Stimulated activated naive CD8-positive, alpha-beta T cell treated with anti-CD3 and anti-CD28 coated beads, Interleukin-15, amount 100 ng/mL, for 72 hours (primary cell): ENCODE data around the gene HERC6.
"Not testable (repeated sequence)": the region's sequence is repeated elsewhere in the genome, so short reads cannot be mapped to it uniquely, and the experiment has no call there.

Experiments
- ATAC-seq: fragments of 150-1000 bp; cut with Tn5 transposase; 2 replicates; pipeline ENCODE4 v1.10.0; 2021; ENCODE audit warnings: mild to moderate bottlenecking, moderate library complexity
- DNase-seq, 2 donors: peaks; one replicate each; pipeline ENCODE4 v3.0.0; 2021 to 2022
- H3K27ac Mint-ChIP-seq, 2 donors: one replicate each; pipeline ENCODE4 v1.8.0; 2022; ENCODE audit warnings: mild to moderate bottlenecking in 2 of 2, mixed read lengths in 2 of 2, moderate library complexity in 2 of 2
- H3K27me3 Mint-ChIP-seq: one replicate; pipeline ENCODE4 v1.8.0; 2022; ENCODE audit warnings: mixed read lengths
- H3K4me1 Mint-ChIP-seq: one replicate; pipeline ENCODE4 v1.8.0; 2022; ENCODE audit warnings: mild to moderate bottlenecking, mixed read lengths
- H3K4me3 Mint-ChIP-seq, 2 donors: one replicate each; pipeline ENCODE4 v1.8.0; 2022; ENCODE audit warnings: mild to moderate bottlenecking in 2 of 2, mixed read lengths in 2 of 2, moderate library complexity in 1 of 2
- H3K9me3 Mint-ChIP-seq, 2 donors: one replicate each; pipeline ENCODE4 v1.8.0; 2022; ENCODE audit warnings: mixed read lengths in 2 of 2

The HERC6 gene

GRCh38 chr4:88361217-88361773, 17.4 kb upstream of the HERC6 start:
- ATAC-seq, H3K27ac Mint-ChIP-seq, H3K27me3 Mint-ChIP-seq, DNase-seq, H3K4me1 Mint-ChIP-seq, H3K4me3 Mint-ChIP-seq: not testable (repeated sequence)
- peaks cover 6 to 27% of the 10 kb centered on the region in 2 donors for H3K9me3 Mint-ChIP-seq

GRCh38 chr4:88366460-88366859, 12.2 kb upstream of the HERC6 start:
- H3K4me1 Mint-ChIP-seq: no peaks in the 10 kb centered on the region
- no peak for DNase-seq
- no peak overlapping the region for H3K27ac Mint-ChIP-seq
- no peak overlapping the region for H3K4me3 Mint-ChIP-seq
- no peaks in the 10 kb centered on the region for H3K27me3 Mint-ChIP-seq
- H3K9me3 Mint-ChIP-seq: peaks cover 6 to 12% of the 10 kb centered on the region in 2 donors
- ATAC-seq: peak; percentile 59

GRCh38 chr4:88367826-88368225, 10.8 kb upstream of the HERC6 start:
- H3K9me3 Mint-ChIP-seq: peaks cover 6 to 12% of the 10 kb centered on the region in 2 donors
- no peak overlapping the region for H3K27ac Mint-ChIP-seq
- H3K4me3 Mint-ChIP-seq: no peak overlapping the region
- no peak for ATAC-seq
- H3K27me3 Mint-ChIP-seq: no peaks in the 10 kb centered on the region
- H3K4me1 Mint-ChIP-seq: no peaks in the 10 kb centered on the region
- no peak for DNase-seq

- not testable (repeated sequence) for DNase-seq, H3K27me3 Mint-ChIP-seq, H3K4me1 Mint-ChIP-seq, H3K27ac Mint-ChIP-seq, H3K9me3 Mint-ChIP-seq, ATAC-seq, H3K4me3 Mint-ChIP-seq
These were observed 9.4 kb upstream of the HERC6 start for GRCh38 chr4:88369180-88369812.

GRCh38 chr4:88381123-88381522, 2.5 kb downstream of the HERC6 start:
- Mint-ChIP-seq H3K27me3 (no peaks in the 10 kb centered on the region), H3K27ac (no peak overlapping the region), H3K4me1 (peaks cover 26% of the 10 kb centered on the region), H3K4me3 (no peak overlapping the region), H3K9me3 (no peaks in the 10 kb centered on the region)
- ATAC-seq (no peak), DNase-seq (no peak)

- H3K27me3 Mint-ChIP-seq: no peaks in the 10 kb centered on the region
- no peaks in the 10 kb centered on the region for H3K9me3 Mint-ChIP-seq
- peak overlapping the region; percentile 49 to 70 for H3K4me3 Mint-ChIP-seq
- H3K27ac Mint-ChIP-seq: peak overlapping the region; percentile 80 to 94
- peaks cover 26% of the 10 kb centered on the region for H3K4me1 Mint-ChIP-seq
- DNase-seq: peak; percentile 23 to 65
- peak; percentile 89 for ATAC-seq
These were observed 4.0 kb downstream of the HERC6 start for GRCh38 chr4:88382621-88383020.

GRCh38 chr4:88390128-88390527, 11.5 kb downstream of the HERC6 start:
- no peaks in the 10 kb centered on the region for H3K4me1 Mint-ChIP-seq
- H3K27me3 Mint-ChIP-seq: no peaks in the 10 kb centered on the region
- DNase-seq: no peak
- no peak overlapping the region for H3K4me3 Mint-ChIP-seq
- no peaks in the 10 kb centered on the region for H3K9me3 Mint-ChIP-seq
- no peak overlapping the region for H3K27ac Mint-ChIP-seq
- ATAC-seq: no peak

- Mint-ChIP-seq H3K27me3 (no peaks in the 10 kb centered on the region), H3K4me1 (no peaks in the 10 kb centered on the region), H3K9me3 (no peaks in the 10 kb centered on the region), H3K27ac (no peak overlapping the region), H3K4me3 (no peak overlapping the region)
- DNase-seq: no peak
- no peak for ATAC-seq
These were observed 13.1 kb downstream of the HERC6 start for GRCh38 chr4:88391703-88392102.

- H3K27me3 Mint-ChIP-seq: no peaks in the 10 kb centered on the region
- no peak overlapping the region for H3K4me3 Mint-ChIP-seq
- H3K27ac Mint-ChIP-seq: no peak overlapping the region
- no peaks in the 10 kb centered on the region for H3K4me1 Mint-ChIP-seq
- H3K9me3 Mint-ChIP-seq: no peaks in the 10 kb centered on the region
- DNase-seq (no peak), ATAC-seq (no peak)
These were observed 18.0 kb downstream of the HERC6 start for GRCh38 chr4:88396681-88397080.

- ATAC-seq (no peak), DNase-seq (no peak)
- no peak overlapping the region for H3K27ac Mint-ChIP-seq
- H3K4me3 Mint-ChIP-seq: no peak overlapping the region
- no peaks in the 10 kb centered on the region for H3K9me3 Mint-ChIP-seq
- no peaks in the 10 kb centered on the region for H3K27me3 Mint-ChIP-seq
- no peaks in the 10 kb centered on the region for H3K4me1 Mint-ChIP-seq
These were observed 19.7 kb downstream of the HERC6 start for GRCh38 chr4:88398381-88398780.

GRCh38 chr4:88409206-88409605, 30.6 kb downstream of the HERC6 start:
- Mint-ChIP-seq H3K27ac (no peak overlapping the region), H3K4me1 (peaks cover 5% of the 10 kb centered on the region), H3K9me3 (no peaks in the 10 kb centered on the region), H3K27me3 (no peaks in the 10 kb centered on the region), H3K4me3 (no peak overlapping the region)
- ATAC-seq (no peak), DNase-seq (no peak)

GRCh38 chr4:88409789-88410188, 31.1 kb downstream of the HERC6 start:
- Mint-ChIP-seq H3K4me1 (peaks cover 5% of the 10 kb centered on the region), H3K9me3 (no peaks in the 10 kb centered on the region), H3K27ac (no peak overlapping the region), H3K27me3 (no peaks in the 10 kb centered on the region), H3K4me3 (no peak overlapping the region)
- DNase-seq: no peak
- ATAC-seq: no peak

GRCh38 chr4:88411491-88412096, 32.9 kb downstream of the HERC6 start:
- ATAC-seq: peak; percentile 92
- no peak overlapping the region for H3K27ac Mint-ChIP-seq
- peaks cover 5% of the 10 kb centered on the region for H3K4me1 Mint-ChIP-seq
- no peaks in the 10 kb centered on the region for H3K9me3 Mint-ChIP-seq
- no peak overlapping the region for H3K4me3 Mint-ChIP-seq
- H3K27me3 Mint-ChIP-seq: no peaks in the 10 kb centered on the region
- peak in 1 of 2 donors; percentile 20 for DNase-seq

GRCh38 chr4:88413801-88414200, 35.1 kb downstream of the HERC6 start:
- peaks cover 5% of the 10 kb centered on the region for H3K4me1 Mint-ChIP-seq
- H3K9me3 Mint-ChIP-seq: no peaks in the 10 kb centered on the region
- H3K4me3 Mint-ChIP-seq: no peak overlapping the region
- no peak for DNase-seq
- ATAC-seq: no peak
- H3K27ac Mint-ChIP-seq: no peak overlapping the region
- H3K27me3 Mint-ChIP-seq: no peaks in the 10 kb centered on the region

- ATAC-seq (no peak), DNase-seq (no peak)
- no peaks in the 10 kb centered on the region for H3K9me3 Mint-ChIP-seq
- H3K27ac Mint-ChIP-seq: no peak overlapping the region
- H3K4me3 Mint-ChIP-seq: no peak overlapping the region
- H3K27me3 Mint-ChIP-seq: no peaks in the 10 kb centered on the region
- peaks cover 5% of the 10 kb centered on the region for H3K4me1 Mint-ChIP-seq
These were observed 36.1 kb downstream of the HERC6 start for GRCh38 chr4:88414755-88415154.

- H3K27ac Mint-ChIP-seq: no peak overlapping the region
- DNase-seq: no peak
- ATAC-seq: no peak
- peaks cover 5% of the 10 kb centered on the region for H3K4me1 Mint-ChIP-seq
- H3K9me3 Mint-ChIP-seq: no peaks in the 10 kb centered on the region
- no peak overlapping the region for H3K4me3 Mint-ChIP-seq
- H3K27me3 Mint-ChIP-seq: no peaks in the 10 kb centered on the region
These were observed 37.3 kb downstream of the HERC6 start for GRCh38 chr4:88415982-88416381.
